Neural progenitor cell (in vitro differentiated cells): ENCODE data around the gene NRSN1.

Source experiments
- CTCF ChIP-seq: fragments of 200-600 bp; sonication (generic); IDR thresholded peaks from 2 replicates; pipeline ENCODE4 v1.5.1; 2017; ENCODE audit warnings: antibody characterized with exemption, mild to moderate bottlenecking
- EZH2 ChIP-seq: fragments of 200-600 bp; sonication (generic); IDR thresholded peaks from 2 replicates; pipeline ENCODE4 v1.6.1; 2017; ENCODE audit warnings: antibody characterized with exemption, mild to moderate bottlenecking, moderate library complexity
- EZH2phosphoT487 ChIP-seq: fragments of 200-600 bp; sonication (generic); IDR thresholded peaks from 2 replicates; pipeline ENCODE4 v1.6.1; 2017; ENCODE audit warnings: antibody characterized with exemption

- TF ChIP-seq CTCF (no peak), EZH2 (no peak), EZH2phosphoT487 (no peak)
These were observed 9.0 kb upstream of the NRSN1 start for GRCh38 chr6:24117021-24117420.
